Upper lobe of left lung (tissue), 6 donors: Measurements from ENCODE around the gene CNTN2. TPM values are rescaled to one million over a fixed set of nuclear protein-coding genes. Genes with fewer than 3 reads are reported as not detected.
A peak's percentile ranks its signal among the peaks of the same experiment; 100 is the strongest.

Experiments
- ATAC-seq, 2 donors: fragments of 200-7000 bp; cut with Tn5 transposase; one replicate each; pipeline ENCODE4 v1.9.1; 2022; ENCODE audit warnings: mild to moderate bottlenecking in 2 of 2, moderate library complexity in 2 of 2; ENCODE audit not compliant: low FRiP score in 2 of 2
- DNase-seq, 2 donors: peaks; one replicate each; pipeline ENCODE4 v3.0.0-alpha.2; 2019 to 2020
- H3K27ac ChIP-seq, 4 donors: fragments of 200-600 bp; sonication (generic); one replicate each; pipeline ENCODE4 v1.5.1; 2016 to 2019
- H3K27me3 ChIP-seq, 4 donors: fragments of 200-600 bp; sonication (generic); one replicate each; pipeline ENCODE4 v1.5.1; 2017 to 2019
- H3K36me3 ChIP-seq, 4 donors: fragments of 200-600 bp; sonication (generic); one replicate each; pipeline ENCODE4 v1.5.1; 2016 to 2019
- H3K4me1 ChIP-seq, 4 donors: fragments of 200-600 bp; sonication (generic); one replicate each; pipeline ENCODE4 v1.5.1; 2018 to 2019
- H3K4me3 ChIP-seq, 4 donors: fragments of 200-600 bp; sonication (generic); one replicate each; pipeline ENCODE4 v1.5.1; 2017 to 2019; ENCODE audit warnings: mild to moderate bottlenecking in 2 of 4, moderate library complexity in 1 of 4
- H3K9me3 ChIP-seq, 4 donors: fragments of 200-600 bp; sonication (generic); one replicate each; pipeline ENCODE4 v1.5.1; 2018 to 2019
- CTCF ChIP-seq, 6 experiments: fragments of 450-650 bp in 4 of 6; fragments of 200-600 bp in 2 of 6; sonication (generic) in 2 of 6; IDR thresholded peaks; one replicate each; pipeline ENCODE4 v1.5.1; 2016 to 2019; ENCODE audit warnings: antibody characterized with exemption in 6 of 6
- EP300 ChIP-seq, 4 donors: sonication (generic); formaldehyde crosslinking; IDR thresholded peaks; one replicate each; pipeline ENCODE4 v1.5.1; 2017; ENCODE audit warnings: antibody characterized with exemption in 4 of 4, control low read depth in 2 of 4
- POLR2A ChIP-seq, 4 donors: fragments of 450-650 bp; IDR thresholded peaks; one replicate each; pipeline ENCODE4 v1.5.1; 2016 to 2017; ENCODE audit warnings: antibody characterized with exemption in 4 of 4, mild to moderate bottlenecking in 2 of 4
- POLR2AphosphoS5 ChIP-seq, 2 donors: sonication (generic); formaldehyde crosslinking; IDR thresholded peaks; one replicate each; pipeline ENCODE4 v1.5.1; 2017; ENCODE audit warnings: antibody characterized with exemption in 2 of 2
- WGBS, 2 donors: methylation state at CpG; one replicate each; pipeline ENCODE4 v1.1.5; 2017 to 2018; 5-methylcytosine and 5-hydroxymethylcytosine counted together
- total RNA-seq, 6 donors: library from RNA; depleted of rRNA in 4 of 6; stranded (reverse); fragments of >200 nt in 4 of 6; gene quantifications; one replicate each; pipeline versions ENCODE4 v1.1.0 to v1.2.1, GENCODE V29; 2016 to 2021
- donor health status: DM: no; HTN: no; CAD: no; lungs with moderate emphysema.
- donor health status: DM: no; HTN: yes; CAD: no; lungs with severe emphysema.

CNTN2 gene
- total RNA-seq, 6 donors from 2014 or later, result not detected

GRCh38 chr1:205057808-205058575, 15.0 kb downstream of the CNTN2 start:
- H3K9me3 ChIP-seq, result no peaks in the 10 kb centered on the region
- DNase-seq (peak in 1 of 2 donors; percentile 67), ATAC-seq (no peak)
- peaks cover 0 to 3% (median 0%) of the 10 kb centered on the region in 4 donors for H3K27me3 ChIP-seq
- TF ChIP-seq EP300 (IDR thresholded peaks at IDR 0.05) (no peak), POLR2A (IDR thresholded peaks at IDR 0.05) (no peak), POLR2AphosphoS5 (IDR thresholded peaks at IDR 0.05) (no peak), CTCF (IDR thresholded peaks at IDR 0.05) (no peak)
- no peak overlapping the region for H3K4me3 ChIP-seq
- H3K4me1 ChIP-seq, result peaks cover 0 to 7% (median 6%) of the 10 kb centered on the region in 4 donors
- WGBS, 2 donors, result 91 to 93% methylated on average over 11 to 15 of the region's 19 CpGs
- H3K36me3 ChIP-seq, result no peaks in the 10 kb centered on the region
- H3K27ac ChIP-seq, result no peak overlapping the region

GRCh38 chr1:205058853-205059252, 15.8 kb downstream of the CNTN2 start:
- H3K27me3 ChIP-seq, result no peaks in the 10 kb centered on the region
- no peak overlapping the region for H3K4me3 ChIP-seq
- DNase-seq, result no peak
- H3K27ac ChIP-seq, result no peak overlapping the region
- 92 to 97% methylated on average over 11 to 12 of the region's 12 CpGs for WGBS, 2 donors
- TF ChIP-seq EP300 (IDR thresholded peaks at IDR 0.05), result no peak
- TF ChIP-seq POLR2A (IDR thresholded peaks at IDR 0.05), result no peak
- no peak for TF ChIP-seq CTCF (IDR thresholded peaks at IDR 0.05)
- TF ChIP-seq POLR2AphosphoS5 (IDR thresholded peaks at IDR 0.05), result no peak
- no peaks in the 10 kb centered on the region for H3K9me3 ChIP-seq
- no peaks in the 10 kb centered on the region for H3K36me3 ChIP-seq
- ATAC-seq, result no peak
- peaks cover 0 to 7% (median 6%) of the 10 kb centered on the region in 4 donors for H3K4me1 ChIP-seq

- H3K4me1 ChIP-seq, result peaks cover 0 to 7% (median 6%) of the 10 kb centered on the region in 4 donors
- no peak overlapping the region for H3K4me3 ChIP-seq
- no peak for TF ChIP-seq POLR2A (IDR thresholded peaks at IDR 0.05)
- no peak for TF ChIP-seq POLR2AphosphoS5 (IDR thresholded peaks at IDR 0.05)
- TF ChIP-seq EP300 (IDR thresholded peaks at IDR 0.05), result no peak
- no peak for TF ChIP-seq CTCF (IDR thresholded peaks at IDR 0.05)
- no peaks in the 10 kb centered on the region for H3K27me3 ChIP-seq
- ATAC-seq (no peak), DNase-seq (no peak)
- H3K9me3 ChIP-seq, result no peaks in the 10 kb centered on the region
- 94 to 95% methylated on average over 6 of the region's 6 CpGs for WGBS, 2 donors
- no peak overlapping the region for H3K27ac ChIP-seq
- H3K36me3 ChIP-seq, result no peaks in the 10 kb centered on the region
These were observed 16.6 kb downstream of the CNTN2 start for GRCh38 chr1:205059660-205060059.

GRCh38 chr1:205060746-205061145, 17.7 kb downstream of the CNTN2 start:
- DNase-seq (no peak), ATAC-seq (no peak)
- Histone ChIP-seq H3K4me1 (peaks cover 0 to 7% (median 6%) of the 10 kb centered on the region in 4 donors), H3K4me3 (no peak overlapping the region), H3K36me3 (no peaks in the 10 kb centered on the region), H3K9me3 (no peaks in the 10 kb centered on the region), H3K27ac (no peak overlapping the region), H3K27me3 (no peaks in the 10 kb centered on the region)
- 83 to 93% methylated on average over 8 to 10 of the region's 10 CpGs for WGBS, 2 donors
- TF ChIP-seq POLR2AphosphoS5 (IDR thresholded peaks at IDR 0.05) (no peak), POLR2A (IDR thresholded peaks at IDR 0.05) (no peak), CTCF (IDR thresholded peaks at IDR 0.05) (no peak)

- TF ChIP-seq CTCF (IDR thresholded peaks at IDR 0.05) (no peak), EP300 (IDR thresholded peaks at IDR 0.05) (no peak), POLR2AphosphoS5 (IDR thresholded peaks at IDR 0.05) (no peak), POLR2A (IDR thresholded peaks at IDR 0.05) (no peak)
- DNase-seq (no peak), ATAC-seq (peak in 1 of 2 donors; percentile 7)
- Histone ChIP-seq H3K27ac (no peak overlapping the region), H3K9me3 (no peaks in the 10 kb centered on the region), H3K4me1 (peaks cover 0 to 7% (median 6%) of the 10 kb centered on the region in 4 donors), H3K36me3 (no peaks in the 10 kb centered on the region), H3K4me3 (no peak overlapping the region), H3K27me3 (no peaks in the 10 kb centered on the region)
- 79 to 92% methylated on average over 8 to 13 of the region's 14 CpGs for WGBS, 2 donors
These were observed 18.2 kb downstream of the CNTN2 start for GRCh38 chr1:205061227-205061626.
